Memory B cell (primary cell): ENCODE measurements around the gene FHIT.

Experiments
- ATAC-seq: fragments of 150-1000 bp; cut with Tn5 transposase; 2 replicates; pipeline ENCODE4 v1.10.0; 2021; ENCODE audit warnings: low read depth, mild to moderate bottlenecking, moderate library complexity
- DNase-seq, 2 donors: peaks; one replicate each; pipeline ENCODE4 v3.0.0; 2022; ENCODE audit warnings: low spot score in 2 of 2
- H3K27ac Mint-ChIP-seq: one replicate; pipeline ENCODE4 v1.8.0; 2022; ENCODE audit warnings: mild to moderate bottlenecking, moderate library complexity, mixed read lengths
- H3K27me3 Mint-ChIP-seq: one replicate; pipeline ENCODE4 v1.8.0; 2022; ENCODE audit warnings: mixed read lengths
- H3K36me3 Mint-ChIP-seq: one replicate; pipeline ENCODE4 v1.8.0; 2022; ENCODE audit warnings: mild to moderate bottlenecking, mixed read lengths
- H3K4me1 Mint-ChIP-seq: one replicate; pipeline ENCODE4 v1.8.0; 2022; ENCODE audit warnings: mixed read lengths
- H3K4me3 Mint-ChIP-seq: one replicate; pipeline ENCODE4 v1.8.0; 2022; ENCODE audit warnings: mild to moderate bottlenecking, moderate library complexity, mixed read lengths
- H3K9me3 Mint-ChIP-seq: one replicate; pipeline ENCODE4 v1.8.0; 2022; ENCODE audit warnings: mixed read lengths

FHIT gene

GRCh38 chr3:60268123-60268522 is 983.1 kb downstream of the FHIT start:
- H3K36me3 Mint-ChIP-seq, result no peaks in the 10 kb centered on the region
- H3K27ac Mint-ChIP-seq, result no peak overlapping the region
- H3K4me3 Mint-ChIP-seq, result no peak overlapping the region
- DNase-seq (no peak), ATAC-seq (no peak)
- peaks cover 1% of the 10 kb centered on the region for H3K27me3 Mint-ChIP-seq
- H3K4me1 Mint-ChIP-seq, result peaks cover 2% of the 10 kb centered on the region
- H3K9me3 Mint-ChIP-seq, result peaks cover 2% of the 10 kb centered on the region

DNA sequence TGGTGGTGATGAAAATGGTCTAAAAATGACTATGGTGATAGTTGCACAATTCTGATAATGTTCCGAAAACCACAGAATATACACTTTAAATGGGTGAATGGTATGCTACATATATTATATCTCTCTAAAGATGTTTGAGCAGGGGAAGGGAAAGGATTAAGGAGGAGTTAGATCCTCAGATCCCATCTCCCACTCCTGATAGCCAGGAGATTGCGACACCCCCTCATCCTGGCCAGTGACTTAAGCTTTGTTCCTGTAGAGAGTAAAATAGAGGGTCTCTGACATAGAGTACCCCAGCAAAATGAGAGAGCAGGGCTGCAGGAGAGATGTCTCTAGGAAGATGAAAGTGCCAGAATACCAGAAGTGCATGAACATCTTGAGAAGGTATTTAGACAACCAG is 984.8 kb downstream of the FHIT start:
- Mint-ChIP-seq H3K4me3 (no peak overlapping the region), H3K36me3 (no peaks in the 10 kb centered on the region), H3K27me3 (peaks cover 1% of the 10 kb centered on the region), H3K9me3 (peaks cover 2% of the 10 kb centered on the region), H3K27ac (no peak overlapping the region), H3K4me1 (peaks cover 2% of the 10 kb centered on the region)
- ATAC-seq, result no peak
- DNase-seq, result no peak

GRCh38 chr3:60263191-60263590 is 988.1 kb downstream of the FHIT start:
- peaks cover under 1% of the 10 kb centered on the region for H3K4me1 Mint-ChIP-seq
- H3K36me3 Mint-ChIP-seq, result no peaks in the 10 kb centered on the region
- ATAC-seq (no peak), DNase-seq (no peak)
- peaks cover 2% of the 10 kb centered on the region for H3K27me3 Mint-ChIP-seq
- H3K4me3 Mint-ChIP-seq, result no peak overlapping the region
- H3K9me3 Mint-ChIP-seq, result peaks cover 2% of the 10 kb centered on the region
- H3K27ac Mint-ChIP-seq, result no peak overlapping the region

DNA sequence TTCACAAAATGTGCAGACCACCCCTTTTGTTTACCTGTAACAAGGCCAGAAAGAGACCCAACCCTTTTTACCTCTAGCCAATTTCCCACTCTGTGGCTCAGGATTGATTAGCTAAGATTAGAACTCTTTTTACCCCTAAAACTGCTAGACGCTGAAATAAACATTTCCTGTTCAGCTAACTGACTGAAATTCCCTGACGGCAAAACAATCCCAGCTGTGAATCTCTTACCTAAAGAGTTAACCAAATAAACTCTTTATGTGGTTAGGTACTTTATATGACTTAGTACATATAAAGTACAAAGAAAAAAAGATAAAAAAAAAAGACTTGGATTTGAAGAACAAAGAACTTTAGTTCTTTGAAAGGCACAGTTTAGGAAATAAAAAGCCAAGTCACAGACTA is 988.7 kb downstream of the FHIT start:
- Mint-ChIP-seq H3K36me3 (no peaks in the 10 kb centered on the region), H3K9me3 (peaks cover 2% of the 10 kb centered on the region), H3K4me1 (peaks cover 2% of the 10 kb centered on the region), H3K4me3 (no peak overlapping the region), H3K27ac (no peak overlapping the region), H3K27me3 (peaks cover 3% of the 10 kb centered on the region)
- DNase-seq (no peak), ATAC-seq (no peak)

GRCh38 chr3:60260546-60260945 is 990.7 kb downstream of the FHIT start:
- H3K27ac Mint-ChIP-seq, result no peak overlapping the region
- peaks cover 2% of the 10 kb centered on the region for H3K9me3 Mint-ChIP-seq
- DNase-seq (no peak), ATAC-seq (no peak)
- no peak overlapping the region for H3K4me3 Mint-ChIP-seq
- peaks cover 11% of the 10 kb centered on the region for H3K4me1 Mint-ChIP-seq
- peaks cover 3% of the 10 kb centered on the region for H3K27me3 Mint-ChIP-seq
- no peaks in the 10 kb centered on the region for H3K36me3 Mint-ChIP-seq

DNA sequence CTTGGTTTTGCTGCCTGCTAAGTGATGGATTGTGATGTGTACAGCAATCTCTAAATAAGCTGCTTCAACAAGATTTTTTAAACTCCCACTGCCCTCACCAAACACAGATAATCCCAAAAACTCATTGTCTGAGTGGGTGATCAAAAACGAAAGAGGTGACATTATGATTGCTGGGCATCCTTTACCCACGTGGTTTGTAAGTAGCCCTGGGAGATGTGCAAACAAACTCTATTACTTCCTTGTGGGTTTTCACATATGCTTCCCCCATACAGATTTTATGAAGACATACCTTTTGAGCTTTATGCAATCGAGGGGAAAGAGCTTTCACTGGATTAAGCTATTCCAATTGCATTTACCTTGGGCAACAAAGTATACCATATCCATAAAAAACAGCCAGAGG is 1000.4 kb downstream of the FHIT start:
- ATAC-seq, result no peak
- no peak for DNase-seq
- no peaks in the 10 kb centered on the region for H3K36me3 Mint-ChIP-seq
- H3K4me1 Mint-ChIP-seq, result no peaks in the 10 kb centered on the region
- peaks cover 2% of the 10 kb centered on the region for H3K27me3 Mint-ChIP-seq
- no peak overlapping the region for H3K4me3 Mint-ChIP-seq
- no peaks in the 10 kb centered on the region for H3K9me3 Mint-ChIP-seq
- no peak overlapping the region for H3K27ac Mint-ChIP-seq

- Mint-ChIP-seq H3K4me3 (no peak overlapping the region), H3K4me1 (no peaks in the 10 kb centered on the region), H3K9me3 (no peaks in the 10 kb centered on the region), H3K27ac (no peak overlapping the region), H3K27me3 (peaks cover 2% of the 10 kb centered on the region), H3K36me3 (no peaks in the 10 kb centered on the region)
- DNase-seq (no peak), ATAC-seq (no peak)
Observed at GRCh38 chr3:60250206-60250605, 1001.0 kb downstream of the FHIT start.

- DNase-seq (no peak), ATAC-seq (no peak)
- no peaks in the 10 kb centered on the region for H3K27me3 Mint-ChIP-seq
- no peaks in the 10 kb centered on the region for H3K4me1 Mint-ChIP-seq
- no peaks in the 10 kb centered on the region for H3K9me3 Mint-ChIP-seq
- H3K27ac Mint-ChIP-seq, result no peak overlapping the region
- H3K36me3 Mint-ChIP-seq, result no peaks in the 10 kb centered on the region
- H3K4me3 Mint-ChIP-seq, result no peak overlapping the region
Observed at GRCh38 chr3:60246361-60246760, 1004.9 kb downstream of the FHIT start.

DNA sequence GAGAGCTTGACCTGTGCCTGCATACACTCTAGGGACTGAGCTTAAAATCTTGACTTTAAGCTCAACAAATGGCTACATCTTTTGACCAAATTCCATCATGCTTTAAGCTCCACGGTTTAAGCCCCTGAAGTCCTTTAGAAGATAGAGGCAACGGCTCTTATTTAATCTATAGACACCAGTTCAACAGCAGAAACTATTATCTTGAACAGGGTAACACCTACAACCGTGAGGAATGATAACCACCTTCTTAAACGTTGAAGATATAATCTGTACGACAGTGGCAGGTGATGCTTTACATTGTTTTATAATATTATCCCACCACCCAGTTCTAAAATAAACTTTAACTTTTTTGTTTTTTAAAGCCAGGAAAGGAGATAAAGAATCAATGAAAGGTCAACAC is 1007.8 kb downstream of the FHIT start:
- peaks cover 1% of the 10 kb centered on the region for H3K27me3 Mint-ChIP-seq
- no peaks in the 10 kb centered on the region for H3K4me1 Mint-ChIP-seq

GRCh38 chr3:60240492-60240891 is 1010.8 kb downstream of the FHIT start:
- H3K27me3 Mint-ChIP-seq, result peaks cover 1% of the 10 kb centered on the region
- no peak overlapping the region for H3K4me3 Mint-ChIP-seq
- H3K36me3 Mint-ChIP-seq, result no peaks in the 10 kb centered on the region
- H3K9me3 Mint-ChIP-seq, result no peaks in the 10 kb centered on the region
- H3K4me1 Mint-ChIP-seq, result no peaks in the 10 kb centered on the region
- DNase-seq (no peak), ATAC-seq (no peak)
- no peak overlapping the region for H3K27ac Mint-ChIP-seq

More for the DNA sequence above, 1007.8 kb downstream of the FHIT start:
- DNase-seq, result no peak
- Mint-ChIP-seq H3K27ac (no peak overlapping the region), H3K9me3 (no peaks in the 10 kb centered on the region), H3K4me3 (no peak overlapping the region), H3K36me3 (no peaks in the 10 kb centered on the region)
- no peak for ATAC-seq

DNA sequence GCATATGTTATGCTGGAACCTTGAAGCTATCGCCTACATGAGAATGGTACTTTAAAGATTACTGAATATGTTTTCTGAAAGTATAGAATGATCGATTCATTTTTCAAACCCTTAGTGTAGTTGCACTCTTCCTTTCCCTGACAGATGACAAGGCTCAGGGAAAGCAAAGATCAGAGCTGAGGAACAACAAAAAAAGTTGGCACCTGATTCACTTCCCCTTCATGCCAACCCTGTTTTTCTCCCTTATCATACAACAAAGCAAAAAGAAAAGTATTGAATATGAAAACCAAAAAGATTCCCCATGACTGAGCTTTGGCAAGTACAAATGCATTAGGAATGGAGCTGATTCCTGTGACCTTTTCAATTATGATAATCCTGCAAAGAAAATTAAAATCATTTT is 1012.7 kb downstream of the FHIT start:
- no peak for DNase-seq
- ATAC-seq, result no peak
- H3K9me3 Mint-ChIP-seq, result peaks cover 3% of the 10 kb centered on the region
- H3K27ac Mint-ChIP-seq, result no peak overlapping the region
- peaks cover 1% of the 10 kb centered on the region for H3K27me3 Mint-ChIP-seq
- H3K4me3 Mint-ChIP-seq, result no peak overlapping the region
- no peaks in the 10 kb centered on the region for H3K4me1 Mint-ChIP-seq
- H3K36me3 Mint-ChIP-seq, result no peaks in the 10 kb centered on the region

DNA sequence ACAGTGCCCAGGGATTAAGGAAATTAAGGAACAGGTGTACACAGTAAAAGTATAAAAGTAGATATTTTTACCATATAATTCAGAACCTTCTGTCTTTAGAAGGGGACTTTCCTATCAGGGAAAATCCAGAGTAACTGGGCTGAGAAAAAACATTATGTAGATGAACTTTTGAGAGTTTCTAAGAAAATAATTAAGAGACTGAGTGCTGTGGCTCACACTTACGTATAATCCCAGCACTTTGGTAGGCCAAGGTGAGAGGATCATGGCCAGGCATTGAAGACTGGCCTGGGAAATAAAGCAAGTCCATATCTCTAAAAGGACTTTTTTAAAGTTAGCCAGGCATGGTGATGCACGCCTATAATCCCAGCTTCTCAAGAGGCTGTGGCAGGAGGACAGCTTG is 1021.8 kb downstream of the FHIT start:
- DNase-seq, result no peak
- ATAC-seq, result no peak
- Mint-ChIP-seq H3K36me3 (no peaks in the 10 kb centered on the region), H3K27ac (no peak overlapping the region), H3K27me3 (peaks cover 4% of the 10 kb centered on the region), H3K9me3 (peaks cover 3% of the 10 kb centered on the region), H3K4me3 (no peak overlapping the region), H3K4me1 (peaks cover 2% of the 10 kb centered on the region)

- H3K27me3 Mint-ChIP-seq, result peaks cover 7% of the 10 kb centered on the region
- peaks cover 1% of the 10 kb centered on the region for H3K9me3 Mint-ChIP-seq
- DNase-seq (no peak), ATAC-seq (no peak)
- no peak overlapping the region for H3K4me3 Mint-ChIP-seq
- H3K36me3 Mint-ChIP-seq, result no peaks in the 10 kb centered on the region
- H3K4me1 Mint-ChIP-seq, result peaks cover 2% of the 10 kb centered on the region
- no peak overlapping the region for H3K27ac Mint-ChIP-seq
Observed at GRCh38 chr3:60228823-60229222, 1022.4 kb downstream of the FHIT start.

GRCh38 chr3:60226912-60227311 is 1024.3 kb downstream of the FHIT start:
- Mint-ChIP-seq H3K4me3 (no peak overlapping the region), H3K27ac (no peak overlapping the region), H3K9me3 (no peaks in the 10 kb centered on the region), H3K27me3 (peaks cover 7% of the 10 kb centered on the region), H3K4me1 (peaks cover 2% of the 10 kb centered on the region), H3K36me3 (no peaks in the 10 kb centered on the region)
- DNase-seq (no peak), ATAC-seq (no peak)

DNA sequence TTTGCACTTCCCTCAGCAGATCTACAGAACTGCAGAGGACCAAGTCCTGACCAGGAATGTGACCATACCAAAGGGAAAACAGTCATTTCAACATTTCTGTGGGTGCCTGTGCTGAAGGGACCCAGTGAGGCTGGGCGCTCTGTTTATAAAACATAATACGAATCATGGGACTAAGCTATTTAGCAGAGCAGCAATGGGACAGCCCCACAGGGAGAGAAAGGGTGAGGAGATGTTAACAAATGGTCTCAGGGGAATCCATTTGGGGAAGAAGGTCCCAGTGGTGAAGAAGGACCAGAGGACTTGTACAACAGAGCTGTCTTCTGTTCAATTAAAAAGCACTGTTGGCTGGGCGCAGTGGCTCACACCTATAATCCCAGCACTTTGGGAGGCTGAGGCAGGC is 1025.4 kb downstream of the FHIT start:
- Mint-ChIP-seq H3K27ac (no peak overlapping the region), H3K36me3 (no peaks in the 10 kb centered on the region), H3K4me3 (no peak overlapping the region), H3K9me3 (no peaks in the 10 kb centered on the region), H3K27me3 (peaks cover 7% of the 10 kb centered on the region), H3K4me1 (peaks cover 2% of the 10 kb centered on the region)
- no peak for DNase-seq
- ATAC-seq, result no peak

- ATAC-seq, result no peak
- H3K4me1 Mint-ChIP-seq, result peaks cover under 1% of the 10 kb centered on the region
- H3K27ac Mint-ChIP-seq, result no peak overlapping the region
- peaks cover 6% of the 10 kb centered on the region for H3K27me3 Mint-ChIP-seq
- no peak overlapping the region for H3K4me3 Mint-ChIP-seq
- no peaks in the 10 kb centered on the region for H3K9me3 Mint-ChIP-seq
- H3K36me3 Mint-ChIP-seq, result no peaks in the 10 kb centered on the region
- DNase-seq, result no peak
Observed at GRCh38 chr3:60220768-60221167, 1030.5 kb downstream of the FHIT start.
